ENCODE data around the gene SEC14L3. TPM values are rescaled to one million over a fixed set of nuclear protein-coding genes. Genes with fewer than 3 reads are reported as not detected.

The SEC14L3 gene
- total RNA-seq, 1 experiment from 2014 or later, result not detected

- no CpG with 5 or more reads among the region's 9 CpGs for WGBS (ENCODE audit: extremely low coverage, insufficient read length, low lambda C conversion rate)
- Histone ChIP-seq H3K27me3 (ENCODE audit: insufficient read depth, low read length) (no peaks in the 10 kb centered on the region), H2BK5ac (ENCODE audit: insufficient read length, low read length) (no peak overlapping the region), H2BK12ac (ENCODE audit: insufficient read length, low read depth, low read length) (no peak overlapping the region), H3K79me1 (ENCODE audit: insufficient read depth, low read depth, low read length, poor library complexity, severe bottlenecking) (no peaks in the 10 kb centered on the region), H3K9ac (ENCODE audit: extremely low read depth, insufficient read length, low read length) (no peak overlapping the region), H3K4ac (ENCODE audit: low read depth, low read length) (no peak overlapping the region), H3K18ac (ENCODE audit: insufficient read length, low read depth, low read length) (no peak overlapping the region), H3K23ac (ENCODE audit: insufficient read length, low read depth, low read length) (no peak overlapping the region), H3K27ac (ENCODE audit: insufficient read length, low read depth, low read length) (no peak overlapping the region), H3K56ac (ENCODE audit: insufficient read length, low read depth, low read length) (no peak overlapping the region), H3K9me3 (ENCODE audit: control insufficient read depth, low read depth, low read length) (no peaks in the 10 kb centered on the region), H4K91ac (ENCODE audit: insufficient read length, low read depth, low read length) (no peak overlapping the region), H2BK20ac (ENCODE audit: low read depth, low read length, poor library complexity, severe bottlenecking) (no peak overlapping the region), H2BK15ac (ENCODE audit: low read depth, low read length) (no peak overlapping the region), H3T11ph (ENCODE audit: low read length) (no peak overlapping the region), H4K5ac (ENCODE audit: insufficient read length, low read depth, low read length) (no peak overlapping the region), H4K20me1 (ENCODE audit: control insufficient read depth, insufficient read depth, insufficient read length) (no peaks in the 10 kb centered on the region), H3K23me2 (ENCODE audit: insufficient read length, low read depth, low read length, poor library complexity, severe bottlenecking) (no peaks in the 10 kb centered on the region), H3K14ac (ENCODE audit: insufficient read depth, low read length) (no peak overlapping the region), H3K4me1 (ENCODE audit: insufficient read depth, low read length) (no peaks in the 10 kb centered on the region), H2AFZ (ENCODE audit: low read length) (no peak overlapping the region), H3K79me2 (ENCODE audit: insufficient read depth, low read length) (no peaks in the 10 kb centered on the region), H4K8ac (replicated peaks; ENCODE audit: insufficient read length, low read depth, low read length) (no peak overlapping the region), H2BK120ac (ENCODE audit: low read depth, low read length, poor library complexity, severe bottlenecking) (no peak overlapping the region), H3K4me2 (ENCODE audit: insufficient read depth, insufficient read length, low read length) (no peak overlapping the region), H2AK5ac (ENCODE audit: insufficient read length, low read length) (no peak overlapping the region)
- H3K27me3 Mint-ChIP-seq (ENCODE audit: low read depth), result peaks cover 6% of the 10 kb centered on the region
- no peaks in the 10 kb centered on the region; a peak in 1 of 5 replicates for H3K9me3 Mint-ChIP-seq
- no peak for TF ChIP-seq CTCF (conservative IDR thresholded peaks at IDR 0.05)
- no peak overlapping the region for H3K4me3 Mint-ChIP-seq
- no peak for DNase-seq
- H3K27ac Mint-ChIP-seq, result peak overlapping the region in 2 of 3 experiments; percentile 12 to 73; a peak in 3 of 7 replicates
- peaks cover 16 to 18% of the 10 kb centered on the region in 2 experiments for H3K4me1 Mint-ChIP-seq
- no peaks in the 10 kb centered on the region for H3K36me3 Mint-ChIP-seq (ENCODE audit: insufficient read depth in 1 of 3, low read depth in 3 of 3)
Measured at GRCh38 chr22:30441088-30441487, 30.7 kb downstream of the SEC14L3 start.

All from H9 (cell line).